ENCODE data around the gene RNF31.

GRCh38 chr14:24110523-24110922 is 36.8 kb upstream of the RNF31 start:
- TF ChIP-seq CTCF (IDR thresholded peaks at IDR 0.05): no peak
- no peak for TF ChIP-seq TCF7L2 (IDR thresholded peaks at IDR 0.05; ENCODE audit: low read depth, low read length)
